IMR-90 (cell line): Measurements from ENCODE around the gene SNRPE. TPM values are rescaled to one million over a fixed set of nuclear protein-coding genes. Genes with fewer than 3 reads are reported as not detected.

Source experiments
- ATAC-seq: fragments of 200-7000 bp; cut with Tn5 transposase; 2 replicates; pipeline ENCODE4 v1.9.1; 2020; ENCODE audit warnings: low read depth, mild to moderate bottlenecking, moderate library complexity
- BruUV-seq: library from RNA; stranded (reverse); fragments of 400-500 nt; replicated peaks from 2 replicates; lab custom pipeline; 2021; lab: Mats Ljungman, UMichigan
- CTCF ChIA-PET: fragments of 300-600 bp; formaldehyde crosslinking; extraction: SDS; loops from one replicate; lab custom pipeline; 2021; ENCODE audit warnings: antibody characterized with exemption; lab: Yijun Ruan, JAX
- POLR2A ChIA-PET: fragments of 300-600 bp; sonication (Branson Sonifier 250); formaldehyde crosslinking; loops from one replicate; lab custom pipeline; 2022; ENCODE audit warnings: antibody characterized with exemption; ENCODE audit not compliant: unreplicated experiment; lab: Charles Lee
- DNase-seq: peaks from one replicate; pipeline ENCODE4 v3.0.0; 2013
- H2AFZ ChIP-seq: replicated peaks from 2 replicates; pipeline ENCODE3; 2013; ENCODE audit warnings: low read length, mild to moderate bottlenecking; ENCODE audit not compliant: poor library complexity
- H2AK5ac ChIP-seq: 2 replicates; pipeline ENCODE4 v1.6.1; 2013; ENCODE audit warnings: low read depth, low read length, inconsistent platforms
- H2AK9ac ChIP-seq: replicated peaks from 2 replicates; pipeline ENCODE3; 2013; ENCODE audit warnings: mild to moderate bottlenecking, low read depth, low read length, moderate library complexity; ENCODE audit not compliant: poor library complexity
- H2BK120ac ChIP-seq: 2 replicates; pipeline ENCODE4 v1.6.1; 2013; ENCODE audit warnings: low read depth, low read length, inconsistent platforms
- H2BK15ac ChIP-seq: 3 replicates; pipeline ENCODE4 v1.6.1; 2013; ENCODE audit warnings: low read depth, low read length, inconsistent platforms
- H2BK20ac ChIP-seq: 2 replicates; pipeline ENCODE4 v1.6.1; 2013; ENCODE audit warnings: low read depth, mild to moderate bottlenecking, inconsistent platforms, low read length, moderate library complexity
- H2BK5ac ChIP-seq: 2 replicates; pipeline ENCODE4 v1.6.1; 2013; ENCODE audit warnings: mild to moderate bottlenecking, low read depth, low read length, inconsistent platforms; ENCODE audit not compliant: poor library complexity, severe bottlenecking
- H3K14ac ChIP-seq: replicated peaks from 2 replicates; pipeline ENCODE4 v1.6.1; 2013; ENCODE audit warnings: low read depth, low read length, inconsistent platforms
- H3K18ac ChIP-seq: 2 replicates; pipeline ENCODE4 v1.6.1; 2013; ENCODE audit warnings: low read depth, low read length, control low read depth
- H3K23ac ChIP-seq: 2 replicates; pipeline ENCODE4 v1.6.1; 2013; ENCODE audit warnings: low read depth, low read length, inconsistent platforms
- H3K27ac ChIP-seq: 2 replicates; pipeline ENCODE4 v1.5.1; 2013; ENCODE audit warnings: mild to moderate bottlenecking, control low read depth, low read length; ENCODE audit not compliant: insufficient read depth
- H3K27me3 ChIP-seq: 2 replicates; pipeline ENCODE4 v1.6.1; 2013; ENCODE audit warnings: low read length; ENCODE audit not compliant: control insufficient read depth, insufficient read depth
- H3K36me3 ChIP-seq: 2 replicates; pipeline ENCODE4 v1.6.1; 2013; ENCODE audit warnings: low read length, mixed read lengths; ENCODE audit not compliant: control insufficient read depth, insufficient read depth
- H3K4ac ChIP-seq: 2 replicates; pipeline ENCODE4 v1.6.1; 2013; ENCODE audit warnings: low read depth, low read length, inconsistent platforms
- H3K4me1 ChIP-seq: 2 replicates; pipeline ENCODE4 v1.6.1; 2013; ENCODE audit warnings: low read length, mixed read lengths; ENCODE audit not compliant: control insufficient read depth, insufficient read depth
- H3K4me2 ChIP-seq: 2 replicates; pipeline ENCODE4 v1.6.1; 2013; ENCODE audit warnings: low read depth, mild to moderate bottlenecking, control low read depth, low read length, moderate library complexity
- H3K4me3 ChIP-seq: 2 replicates; pipeline ENCODE4 v1.5.1; 2013; ENCODE audit warnings: low read depth, mild to moderate bottlenecking, control low read depth, low read length, moderate library complexity; ENCODE audit not compliant: insufficient read depth
- H3K56ac ChIP-seq: 2 replicates; pipeline ENCODE4 v1.6.1; 2013; ENCODE audit warnings: low read length, inconsistent platforms; ENCODE audit not compliant: insufficient read depth; ENCODE audit errors: extremely low read depth
- H3K79me1 ChIP-seq, 2 experiments: 2 replicates each; pipeline ENCODE4 v1.6.1; 2013; ENCODE audit warnings: low read length in 2 of 2, inconsistent platforms in 1 of 2, low read depth in 1 of 2
- H3K9ac ChIP-seq: 2 replicates; pipeline ENCODE4 v1.6.1; 2013; ENCODE audit warnings: low read depth, low read length, control low read depth
- H3K9me1 ChIP-seq: 2 replicates; pipeline ENCODE4 v1.6.1; 2013; ENCODE audit warnings: low read length, inconsistent platforms; ENCODE audit not compliant: insufficient read depth
- H3K9me3 ChIP-seq: 2 replicates; pipeline ENCODE4 v1.6.1; 2013; ENCODE audit warnings: low read length; ENCODE audit not compliant: control insufficient read depth, insufficient read depth
- H4K20me1 ChIP-seq: 2 replicates; pipeline ENCODE4 v1.6.1; 2013; ENCODE audit warnings: low read length, inconsistent platforms; ENCODE audit not compliant: insufficient read depth
- H4K5ac ChIP-seq: 2 replicates; pipeline ENCODE4 v1.6.1; 2013; ENCODE audit warnings: mild to moderate bottlenecking, low read depth, low read length, control low read depth
- H4K8ac ChIP-seq, 2 experiments: 2 replicates each; pipeline ENCODE4 v1.6.1; 2013; ENCODE audit warnings: low read depth in 2 of 2, low read length in 2 of 2, control low read depth in 1 of 2, inconsistent platforms in 1 of 2
- H4K91ac ChIP-seq: 2 replicates; pipeline ENCODE4 v1.6.1; 2013; ENCODE audit warnings: low read depth, low read length, inconsistent platforms; ENCODE audit not compliant: insufficient read depth
- BHLHE40 ChIP-seq: fragments of 150-350 bp; IDR thresholded peaks from 2 replicates; pipeline ENCODE4 v1.6.1; 2016; ENCODE audit warnings: mild to moderate bottlenecking, low read depth, low read length
- RCOR1 ChIP-seq: IDR thresholded peaks from 2 replicates; pipeline ENCODE4 v1.6.1; 2012; ENCODE audit warnings: mild to moderate bottlenecking, low read length, improper control_type of control experiment; ENCODE audit not compliant: insufficient replicate concordance
- SMC3 ChIP-seq: fragments of 150-350 bp; IDR thresholded peaks from 2 replicates; pipeline ENCODE4 v1.6.1; 2016; ENCODE audit warnings: low read depth, mild to moderate bottlenecking, antibody characterized with exemption, low read length, moderate library complexity
- WGBS, 2 experiments: methylation state at CpG; one replicate each; pipeline versions ENCODE4 v1.1.5 to v1.1.7; 2013; ENCODE audit warnings: missing lambda C conversion rate in 2 of 2; ENCODE audit not compliant: insufficient read length in 1 of 2; ENCODE audit errors: extremely low coverage in 2 of 2; 5-methylcytosine and 5-hydroxymethylcytosine counted together
- dilution Hi-C: fragments of 300-500 bp; cut with HindIII; formaldehyde crosslinking; loops from one replicate; pipeline ENCODE4 v1.14.3; 2018; ENCODE audit warnings: low sequenced_read_pairs; ENCODE audit not compliant: unreplicated experiment
- in situ Hi-C: fragments of 300-500 bp; cut with MboI; formaldehyde crosslinking; loops from 3 replicates; pipeline ENCODE4 v1.14.3; 2019; ENCODE audit warnings: low sequenced_read_pairs, inconsistent platforms, mixed read lengths
- intact Hi-C: fragments of 100-400 bp; cut with micrococcal nuclease; formaldehyde crosslinking; loops from 2 replicates; pipeline ENCODE4 v1.10.0; 2022
- polyA plus RNA-seq, 3 experiments: library from polyadenylated mRNA; depleted of rRNA; stranded (reverse); fragments of >200 nt; gene quantifications; 2 replicates each; pipeline ENCODE4 v1.2.3, GENCODE V29; 2012; ENCODE audit warnings: low replicate concordance in 1 of 3
- total RNA-seq: library from RNA; depleted of rRNA; stranded (reverse); fragments of >200 nt; gene quantifications from 2 replicates; pipeline ENCODE4 v1.2.3, GENCODE V29; 2012

SNRPE gene
- total and polyA plus RNA-seq, 2 of the 4 experiments (the other 2 are of a cell fraction), result 43.6 to 219 TPM

DNA sequence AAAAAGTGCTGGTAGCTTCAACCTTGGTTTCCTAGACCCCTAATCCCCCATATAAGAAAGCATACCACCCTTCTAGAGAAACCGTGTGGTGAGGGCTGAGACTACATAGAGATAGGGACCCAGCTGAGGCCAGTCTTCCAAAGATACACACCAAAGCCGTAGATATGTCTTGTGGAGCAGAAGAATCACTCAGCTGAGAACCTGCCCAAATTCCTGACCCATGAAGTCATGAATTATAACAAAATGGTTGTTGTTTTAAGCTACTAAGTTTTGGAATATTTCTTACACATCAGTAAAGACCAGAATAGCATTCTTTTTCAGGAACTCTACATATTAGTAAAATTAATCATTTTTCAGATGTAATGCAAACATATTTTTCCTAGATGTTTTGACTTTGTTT, 3.3 kb upstream of the SNRPE start:
- no peak overlapping the region for H2AK9ac ChIP-seq
- DNase-seq (peak; percentile 90), ATAC-seq (peak; percentile 53)
- H3K27me3 ChIP-seq, result no peaks in the 10 kb centered on the region
- BruUV-seq, result no TSS peak
- peak overlapping the region; percentile 21; the same call in 1 of the 2 replicates for H2BK20ac ChIP-seq
- H2AK5ac ChIP-seq, result no peak overlapping the region
- H4K20me1 ChIP-seq, result no peaks in the 10 kb centered on the region; the same call in 1 of the 2 replicates
- no peak overlapping the region for H3K56ac ChIP-seq
- 0 out of 2 replicates have a peak overlapping the region, but pooled peaks have one; percentile 12 for H2BK120ac ChIP-seq
- no peak overlapping the region for H2BK15ac ChIP-seq
- TF ChIP-seq BHLHE40 (no peak), RCOR1 (peak; percentile 43), SMC3 (no peak)
- peaks cover 10 to 20% of the 10 kb centered on the region in 2 experiments; a peak in 3 of 4 replicates for H3K79me1 ChIP-seq
- ChIA-PET POLR2A (no interaction called here), CTCF (interaction anchor here (0.7 to 0.9 kb wide), 2 partner anchors 8 to 505 kb away, joined by 3 read pairs; no protein-coding TSS in a partner anchor)
- no peak overlapping the region for H4K8ac ChIP-seq
- dilution Hi-C loops, result loop anchor here (25.0 kb wide), 2 partner anchors 279 to 529 kb away; no protein-coding TSS in a partner anchor
- H3K9ac ChIP-seq, result no peak overlapping the region
- intact Hi-C loops, result no loop called here
- H3K14ac ChIP-seq, result no peak overlapping the region
- H2BK5ac ChIP-seq, result peak overlapping the region; percentile 38
- in situ Hi-C loops, result no loop called here
- H3K4ac ChIP-seq, result peak overlapping the region; percentile 36
- H4K91ac ChIP-seq, result no peak overlapping the region
- no CpG with 5 or more reads among the region's 2 CpGs for WGBS, 2 experiments
- no peaks in the 10 kb centered on the region for H3K9me3 ChIP-seq
- no peak overlapping the region for H4K5ac ChIP-seq
- H3K9me1 ChIP-seq, result peaks cover 3% of the 10 kb centered on the region; the same call in 1 of the 2 replicates
- no peak overlapping the region for H3K4me2 ChIP-seq
- no peak overlapping the region for H3K23ac ChIP-seq
- no peak overlapping the region for H3K27ac ChIP-seq
- no peak overlapping the region for H3K18ac ChIP-seq
- peaks cover 9% of the 10 kb centered on the region for H3K36me3 ChIP-seq
- peaks cover 8% of the 10 kb centered on the region; the same call in 1 of the 2 replicates for H3K4me1 ChIP-seq
- H2AFZ ChIP-seq, result no peak overlapping the region
- H3K4me3 ChIP-seq, result no peak overlapping the region
